K562 (cell line): Measurements from ENCODE around the gene ENPP6.

ENCODE experiments used
- EZH2 ChIP-seq: IDR thresholded peaks from 2 replicates; pipeline ENCODE4 v1.6.1; 2012; ENCODE audit warnings: low read depth, mild to moderate bottlenecking, inconsistent platforms, low read length, borderline replicate concordance
- JUNB ChIP-seq: fragments of 450-650 bp; formaldehyde crosslinking; conservative IDR thresholded peaks from 2 replicates; pipeline ENCODE4 v1.4.0; 2020; ENCODE audit warnings: mild to moderate bottlenecking
- KHSRP ChIP-seq: fragments of 450-650 bp; IDR thresholded peaks from 2 replicates; pipeline ENCODE4 v1.6.1; 2017
- KLF13 ChIP-seq: fragments of 450-650 bp; IDR thresholded peaks from 2 replicates; pipeline ENCODE4 v1.6.1; 2016; ENCODE audit warnings: missing genetic modification characterization, low read depth, mild to moderate bottlenecking, missing compliant biosample characterization, moderate library complexity, borderline replicate concordance
- LEF1 ChIP-seq: fragments of 450-650 bp; IDR thresholded peaks from 2 replicates; pipeline ENCODE4 v1.6.1; 2016; ENCODE audit warnings: mild to moderate bottlenecking
- MYBL2 ChIP-seq, 2 experiments: fragments of 450-650 bp in 1 of 2; sonication (generic) in 1 of 2; formaldehyde crosslinking in 1 of 2; IDR thresholded peaks; 2 replicates each; pipeline versions ENCODE4 v1.6.1 to v1.8.1; 2017 to 2022; ENCODE audit warnings: borderline replicate concordance in 1 of 2, inconsistent platforms in 1 of 2, low read depth in 1 of 2, mild to moderate bottlenecking in 1 of 2, missing genetic modification reagents in 1 of 2, moderate library complexity in 1 of 2
- POLR2A ChIP-seq: fragments of 450-650 bp; conservative IDR thresholded peaks from 2 replicates; pipeline ENCODE4 v1.6.1; 2016
- SIN3A ChIP-seq, 2 experiments: fragments of 150-350 bp in 1 of 2; IDR thresholded peaks; 2 replicates each; pipeline ENCODE4 v1.6.1; 2011 to 2016; ENCODE audit warnings: borderline replicate concordance in 2 of 2, low read depth in 2 of 2, low read length in 2 of 2, mild to moderate bottlenecking in 2 of 2, moderate library complexity in 2 of 2; ENCODE audit not compliant: control insufficient read depth in 1 of 2
- TAF1 ChIP-seq: IDR thresholded peaks from 2 replicates; pipeline ENCODE4 v1.6.1; 2011; ENCODE audit warnings: mild to moderate bottlenecking, low read length, moderate library complexity; ENCODE audit not compliant: insufficient read depth, control insufficient read depth, severe bottlenecking; ENCODE audit errors: extremely low read depth
- YY1 ChIP-seq, 3 experiments: IDR thresholded peaks; 2 replicates each; pipeline ENCODE4 v1.6.1; 2011; ENCODE audit warnings: low read length in 2 of 3, mild to moderate bottlenecking in 2 of 3, moderate library complexity in 2 of 3, borderline replicate concordance in 1 of 3, control low read depth in 1 of 3, low read depth in 1 of 3; ENCODE audit not compliant: insufficient read depth in 3 of 3, insufficient replicate concordance in 2 of 3, control insufficient read depth in 1 of 3, insufficient read length in 1 of 3; ENCODE audit errors: extremely low read depth in 1 of 3
- ZNF232 ChIP-seq: sonication (generic); formaldehyde crosslinking; IDR thresholded peaks from 2 replicates; pipeline ENCODE4 v1.8.0; 2022; ENCODE audit warnings: mild to moderate bottlenecking, missing genetic modification reagents
- ZNF324 ChIP-seq: fragments of 250-450 bp; sonication (Bioruptor Pico); IDR thresholded peaks from 2 replicates; pipeline ENCODE4 v1.4.0; 2020; ENCODE audit warnings: mild to moderate bottlenecking
- TF ChIP-seq, protein P1 (sequence below), 3 experiments: IDR thresholded peaks in 2 of 3; conservative IDR thresholded peaks in 1 of 3; 2 replicates each; pipeline ENCODE4 v1.5.1; 2011 to 2012; ENCODE audit warnings: low read length in 3 of 3, mild to moderate bottlenecking in 3 of 3, control low read depth in 2 of 3, improper control_type of control experiment in 1 of 3, inconsistent platforms in 1 of 3, low read depth in 1 of 3, mixed read lengths in 1 of 3, moderate library complexity in 1 of 3; ENCODE audit not compliant: insufficient read depth in 2 of 3
- TF ChIP-seq, protein P2 (sequence below), 2 experiments: fragments of 450-650 bp in 1 of 2; sonication (generic) in 1 of 2; formaldehyde crosslinking in 1 of 2; IDR thresholded peaks; 2 replicates each; pipeline versions ENCODE4 v1.7.1 to v1.9.0; 2016 to 2022; ENCODE audit warnings: inconsistent platforms in 1 of 2, mild to moderate bottlenecking in 1 of 2, missing genetic modification reagents in 1 of 2

GRCh38 chr4:184151988-184152485 lies 65.6 kb downstream of the ENPP6 start:
- TF ChIP-seq, protein P1, sequence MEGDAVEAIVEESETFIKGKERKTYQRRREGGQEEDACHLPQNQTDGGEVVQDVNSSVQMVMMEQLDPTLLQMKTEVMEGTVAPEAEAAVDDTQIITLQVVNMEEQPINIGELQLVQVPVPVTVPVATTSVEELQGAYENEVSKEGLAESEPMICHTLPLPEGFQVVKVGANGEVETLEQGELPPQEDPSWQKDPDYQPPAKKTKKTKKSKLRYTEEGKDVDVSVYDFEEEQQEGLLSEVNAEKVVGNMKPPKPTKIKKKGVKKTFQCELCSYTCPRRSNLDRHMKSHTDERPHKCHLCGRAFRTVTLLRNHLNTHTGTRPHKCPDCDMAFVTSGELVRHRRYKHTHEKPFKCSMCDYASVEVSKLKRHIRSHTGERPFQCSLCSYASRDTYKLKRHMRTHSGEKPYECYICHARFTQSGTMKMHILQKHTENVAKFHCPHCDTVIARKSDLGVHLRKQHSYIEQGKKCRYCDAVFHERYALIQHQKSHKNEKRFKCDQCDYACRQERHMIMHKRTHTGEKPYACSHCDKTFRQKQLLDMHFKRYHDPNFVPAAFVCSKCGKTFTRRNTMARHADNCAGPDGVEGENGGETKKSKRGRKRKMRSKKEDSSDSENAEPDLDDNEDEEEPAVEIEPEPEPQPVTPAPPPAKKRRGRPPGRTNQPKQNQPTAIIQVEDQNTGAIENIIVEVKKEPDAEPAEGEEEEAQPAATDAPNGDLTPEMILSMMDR (IDR thresholded peaks at IDR 0.05 in 2 of 3, conservative IDR thresholded peaks at IDR 0.05 in 1 of 3; ENCODE audit: insufficient read depth in 2 of 3, low read depth in 1 of 3, low read length in 3 of 3) = no peak
- no peak for TF ChIP-seq ZNF324 (CRISPR knock-in tag)
- TF ChIP-seq, protein P2, sequence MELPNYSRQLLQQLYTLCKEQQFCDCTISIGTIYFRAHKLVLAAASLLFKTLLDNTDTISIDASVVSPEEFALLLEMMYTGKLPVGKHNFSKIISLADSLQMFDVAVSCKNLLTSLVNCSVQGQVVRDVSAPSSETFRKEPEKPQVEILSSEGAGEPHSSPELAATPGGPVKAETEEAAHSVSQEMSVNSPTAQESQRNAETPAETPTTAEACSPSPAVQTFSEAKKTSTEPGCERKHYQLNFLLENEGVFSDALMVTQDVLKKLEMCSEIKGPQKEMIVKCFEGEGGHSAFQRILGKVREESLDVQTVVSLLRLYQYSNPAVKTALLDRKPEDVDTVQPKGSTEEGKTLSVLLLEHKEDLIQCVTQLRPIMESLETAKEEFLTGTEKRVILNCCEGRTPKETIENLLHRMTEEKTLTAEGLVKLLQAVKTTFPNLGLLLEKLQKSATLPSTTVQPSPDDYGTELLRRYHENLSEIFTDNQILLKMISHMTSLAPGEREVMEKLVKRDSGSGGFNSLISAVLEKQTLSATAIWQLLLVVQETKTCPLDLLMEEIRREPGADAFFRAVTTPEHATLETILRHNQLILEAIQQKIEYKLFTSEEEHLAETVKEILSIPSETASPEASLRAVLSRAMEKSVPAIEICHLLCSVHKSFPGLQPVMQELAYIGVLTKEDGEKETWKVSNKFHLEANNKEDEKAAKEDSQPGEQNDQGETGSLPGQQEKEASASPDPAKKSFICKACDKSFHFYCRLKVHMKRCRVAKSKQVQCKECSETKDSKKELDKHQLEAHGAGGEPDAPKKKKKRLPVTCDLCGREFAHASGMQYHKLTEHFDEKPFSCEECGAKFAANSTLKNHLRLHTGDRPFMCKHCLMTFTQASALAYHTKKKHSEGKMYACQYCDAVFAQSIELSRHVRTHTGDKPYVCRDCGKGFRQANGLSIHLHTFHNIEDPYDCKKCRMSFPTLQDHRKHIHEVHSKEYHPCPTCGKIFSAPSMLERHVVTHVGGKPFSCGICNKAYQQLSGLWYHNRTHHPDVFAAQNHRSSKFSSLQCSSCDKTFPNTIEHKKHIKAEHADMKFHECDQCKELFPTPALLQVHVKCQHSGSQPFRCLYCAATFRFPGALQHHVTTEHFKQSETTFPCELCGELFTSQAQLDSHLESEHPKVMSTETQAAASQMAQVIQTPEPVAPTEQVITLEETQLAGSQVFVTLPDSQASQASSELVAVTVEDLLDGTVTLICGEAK (IDR thresholded peaks at IDR 0.05) = no peak
- TF ChIP-seq, protein P2 (CRISPR knock-in tag; IDR thresholded peaks at IDR 0.05) = no peak
- no peak for TF ChIP-seq TAF1
- TF ChIP-seq KHSRP = no peak
- no peak for TF ChIP-seq LEF1
- no peak for TF ChIP-seq ZNF232
- no peak for TF ChIP-seq KLF13 (tag)
- TF ChIP-seq JUNB (CRISPR knock-in tag) = no peak
- TF ChIP-seq MYBL2 (IDR thresholded peaks at IDR 0.05; ENCODE audit: low read depth) = no peak
- no peak for TF ChIP-seq MYBL2 (CRISPR knock-in tag; IDR thresholded peaks at IDR 0.05; ENCODE audit: borderline replicate concordance)
- TF ChIP-seq EZH2 = no peak
- TF ChIP-seq YY1 (IDR thresholded peaks at IDR 0.05; ENCODE audit: borderline replicate concordance in 1 of 3, control insufficient read depth in 1 of 3, extremely low read depth in 1 of 3, insufficient read depth in 3 of 3, insufficient read length in 1 of 3, insufficient replicate concordance in 2 of 3, low read depth in 1 of 3, low read length in 2 of 3) = no peak
- no peak for TF ChIP-seq POLR2A
- no peak for TF ChIP-seq SIN3A (IDR thresholded peaks at IDR 0.05; ENCODE audit: borderline replicate concordance in 2 of 2, control insufficient read depth in 1 of 2, low read depth in 2 of 2, low read length in 2 of 2)
